Activated naive CD8-positive, alpha-beta T cell (primary cell): ENCODE measurements around the gene SDF2.
"Not testable (repeated sequence)": the region's sequence is repeated elsewhere in the genome, so short reads cannot be mapped to it uniquely, and the experiment has no call there.

Experiments
- H3K27ac Mint-ChIP-seq: one replicate; pipeline ENCODE4 v1.8.0; 2021; ENCODE audit warnings: mixed read lengths
- H3K27me3 Mint-ChIP-seq: one replicate; pipeline ENCODE4 v1.8.0; 2021; ENCODE audit warnings: mixed read lengths
- H3K36me3 Mint-ChIP-seq: one replicate; pipeline ENCODE4 v1.8.0; 2021; ENCODE audit warnings: mixed read lengths
- H3K4me1 Mint-ChIP-seq: one replicate; pipeline ENCODE4 v1.8.0; 2021; ENCODE audit warnings: low read depth, mixed read lengths
- H3K4me3 Mint-ChIP-seq: one replicate; pipeline ENCODE4 v1.8.0; 2021; ENCODE audit warnings: mild to moderate bottlenecking, mixed read lengths
- H3K9me3 Mint-ChIP-seq: one replicate; pipeline ENCODE4 v1.8.0; 2021; ENCODE audit warnings: low read depth, mixed read lengths

The SDF2 gene

DNA sequence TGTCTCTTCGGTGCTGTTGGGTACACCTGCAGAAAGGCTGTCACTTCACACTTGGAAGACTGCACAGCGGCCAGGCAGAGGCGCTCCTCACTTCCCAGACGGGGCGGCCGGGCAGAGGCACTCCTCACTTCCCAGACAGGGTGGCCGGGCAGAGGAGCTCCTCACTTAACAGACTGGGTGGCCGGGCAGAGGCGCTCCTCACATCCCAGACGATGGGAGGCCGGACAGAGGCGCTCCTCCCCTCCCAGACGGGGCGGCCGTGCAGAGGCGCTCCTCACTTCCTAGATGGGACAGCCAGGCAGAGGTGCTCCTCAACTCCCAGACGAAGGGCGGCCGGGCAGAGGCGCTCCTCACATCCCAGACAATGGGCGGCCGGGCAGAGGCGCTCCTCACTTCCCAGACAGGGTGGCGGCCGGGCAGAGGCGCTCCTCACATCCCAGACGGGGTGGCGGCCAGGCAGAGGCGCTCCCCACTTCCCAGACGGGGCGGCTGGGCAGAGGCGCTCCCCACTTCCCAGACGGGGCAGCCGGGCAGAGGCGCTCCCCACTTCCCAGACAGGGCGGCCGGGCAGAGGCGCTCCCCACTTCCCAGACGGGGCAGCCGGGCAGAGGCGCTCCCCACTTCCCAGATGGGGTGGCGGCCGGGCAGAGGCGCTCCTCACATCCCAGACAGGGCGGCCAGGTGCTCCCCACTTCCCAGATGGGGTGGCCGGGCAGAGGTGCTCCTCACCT lies 2.8 kb downstream of the SDF2 start:
- H3K27me3 Mint-ChIP-seq, H3K36me3 Mint-ChIP-seq, H3K4me3 Mint-ChIP-seq, H3K9me3 Mint-ChIP-seq, H3K27ac Mint-ChIP-seq: not testable (repeated sequence)
- peaks cover 41% of the 10 kb centered on the region for H3K4me1 Mint-ChIP-seq

DNA sequence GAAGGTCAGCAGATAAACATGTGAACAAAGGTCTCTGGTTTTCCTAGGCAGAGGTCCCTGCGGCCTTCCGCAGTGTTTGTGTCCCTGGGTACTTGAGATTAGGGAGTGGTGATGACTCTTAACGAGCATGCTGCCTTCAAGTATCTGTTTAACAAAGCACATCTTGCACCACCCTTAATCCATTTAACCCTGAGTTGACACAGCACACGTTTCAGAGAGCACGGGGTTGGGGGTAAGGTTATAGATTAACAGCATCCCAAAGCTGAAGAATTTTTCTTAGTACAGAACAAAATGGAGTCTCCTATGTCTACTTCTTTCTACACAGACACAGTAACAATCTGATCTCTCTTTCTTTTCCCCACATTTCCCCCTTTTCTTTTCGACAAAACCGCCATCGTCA lies 3.4 kb downstream of the SDF2 start:
- H3K4me3 Mint-ChIP-seq, H3K36me3 Mint-ChIP-seq, H3K9me3 Mint-ChIP-seq, H3K27ac Mint-ChIP-seq, H3K27me3 Mint-ChIP-seq: not testable (repeated sequence)
- peaks cover 36% of the 10 kb centered on the region for H3K4me1 Mint-ChIP-seq

GRCh38 chr17:28657756-28658155 lies 4.0 kb downstream of the SDF2 start:
- H3K36me3 Mint-ChIP-seq: peaks cover 5% of the 10 kb centered on the region
- no peaks in the 10 kb centered on the region for H3K27me3 Mint-ChIP-seq
- H3K9me3 Mint-ChIP-seq: no peaks in the 10 kb centered on the region
- no peak overlapping the region for H3K4me3 Mint-ChIP-seq
- peaks cover 34% of the 10 kb centered on the region for H3K4me1 Mint-ChIP-seq
- H3K27ac Mint-ChIP-seq: no peak overlapping the region

GRCh38 chr17:28655160-28655559 lies 6.5 kb downstream of the SDF2 start:
- no peak overlapping the region for H3K27ac Mint-ChIP-seq
- peaks cover 20% of the 10 kb centered on the region for H3K4me1 Mint-ChIP-seq
- H3K27me3 Mint-ChIP-seq: no peaks in the 10 kb centered on the region
- H3K4me3 Mint-ChIP-seq: no peak overlapping the region
- no peaks in the 10 kb centered on the region for H3K9me3 Mint-ChIP-seq
- H3K36me3 Mint-ChIP-seq: peaks cover 5% of the 10 kb centered on the region

DNA sequence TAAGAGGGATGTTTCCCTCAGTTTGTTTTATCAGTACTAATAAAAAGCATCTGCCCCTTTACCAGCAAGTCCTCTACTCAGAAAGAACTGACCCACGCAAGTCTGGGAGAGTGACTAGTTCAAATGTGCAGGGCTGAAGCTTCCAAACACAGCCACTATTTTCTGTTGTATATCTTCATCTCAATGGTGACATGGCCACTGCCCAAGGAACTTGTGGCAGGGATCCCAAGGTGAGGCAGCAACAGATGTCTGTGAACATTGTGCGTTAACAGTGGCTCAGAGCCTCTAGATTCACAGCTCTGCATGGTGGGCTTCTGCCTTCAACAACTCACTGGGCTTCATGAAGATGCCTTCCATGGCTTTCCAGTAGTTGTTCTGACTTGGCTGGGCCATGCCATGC lies 13.0 kb downstream of the SDF2 start:
- peaks cover 27% of the 10 kb centered on the region for H3K4me1 Mint-ChIP-seq
- peaks cover 3% of the 10 kb centered on the region for H3K36me3 Mint-ChIP-seq
- H3K27me3 Mint-ChIP-seq: no peaks in the 10 kb centered on the region
- H3K27ac Mint-ChIP-seq: no peak overlapping the region
- H3K4me3 Mint-ChIP-seq: no peak overlapping the region
- H3K9me3 Mint-ChIP-seq: no peaks in the 10 kb centered on the region

DNA sequence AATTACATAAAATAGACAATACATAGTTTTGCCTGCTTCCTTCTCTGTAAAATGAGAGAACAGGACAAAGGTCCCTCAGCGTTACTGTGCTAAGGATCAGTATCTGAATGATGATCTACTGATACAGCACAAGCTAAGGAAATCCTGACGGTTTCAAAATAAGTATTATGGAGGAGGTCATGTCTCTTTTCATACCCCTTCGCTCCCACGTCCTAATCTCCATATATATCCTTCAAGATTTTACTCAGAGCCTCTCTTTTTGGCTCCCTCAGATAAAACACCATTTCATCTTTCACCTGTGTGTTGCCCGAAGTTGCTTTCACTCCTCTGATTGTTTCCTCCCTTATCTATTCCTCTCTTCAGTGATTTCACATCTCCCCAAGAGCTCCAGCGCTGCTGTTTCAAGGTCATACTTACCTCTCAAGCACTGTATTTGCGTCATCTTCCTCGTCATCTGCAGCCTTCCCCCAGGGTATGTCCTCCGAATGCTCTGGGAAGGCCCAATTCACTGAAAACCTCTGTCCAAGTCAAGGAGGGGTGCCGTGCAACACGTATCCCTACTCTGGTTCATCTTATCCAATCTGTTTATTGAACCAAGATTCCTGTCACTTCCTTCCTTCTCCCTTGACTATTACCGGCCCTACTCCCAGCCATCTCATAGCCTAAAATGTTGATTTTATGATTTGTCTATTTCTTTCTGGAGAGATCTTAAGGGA lies 15.5 kb downstream of the SDF2 start:
- Mint-ChIP-seq H3K27me3 (no peaks in the 10 kb centered on the region), H3K4me3 (peak overlapping the region; percentile 83), H3K36me3 (peaks cover 5% of the 10 kb centered on the region), H3K4me1 (peaks cover 34% of the 10 kb centered on the region), H3K9me3 (no peaks in the 10 kb centered on the region), H3K27ac (peak overlapping the region; percentile 75)

- Mint-ChIP-seq H3K4me1 (peaks cover 34% of the 10 kb centered on the region), H3K36me3 (peaks cover 6% of the 10 kb centered on the region), H3K4me3 (peak overlapping the region; percentile 83), H3K27me3 (no peaks in the 10 kb centered on the region), H3K9me3 (no peaks in the 10 kb centered on the region), H3K27ac (peak overlapping the region; percentile 75)
These were observed 16.1 kb downstream of the SDF2 start for GRCh38 chr17:28645576-28645939.

DNA sequence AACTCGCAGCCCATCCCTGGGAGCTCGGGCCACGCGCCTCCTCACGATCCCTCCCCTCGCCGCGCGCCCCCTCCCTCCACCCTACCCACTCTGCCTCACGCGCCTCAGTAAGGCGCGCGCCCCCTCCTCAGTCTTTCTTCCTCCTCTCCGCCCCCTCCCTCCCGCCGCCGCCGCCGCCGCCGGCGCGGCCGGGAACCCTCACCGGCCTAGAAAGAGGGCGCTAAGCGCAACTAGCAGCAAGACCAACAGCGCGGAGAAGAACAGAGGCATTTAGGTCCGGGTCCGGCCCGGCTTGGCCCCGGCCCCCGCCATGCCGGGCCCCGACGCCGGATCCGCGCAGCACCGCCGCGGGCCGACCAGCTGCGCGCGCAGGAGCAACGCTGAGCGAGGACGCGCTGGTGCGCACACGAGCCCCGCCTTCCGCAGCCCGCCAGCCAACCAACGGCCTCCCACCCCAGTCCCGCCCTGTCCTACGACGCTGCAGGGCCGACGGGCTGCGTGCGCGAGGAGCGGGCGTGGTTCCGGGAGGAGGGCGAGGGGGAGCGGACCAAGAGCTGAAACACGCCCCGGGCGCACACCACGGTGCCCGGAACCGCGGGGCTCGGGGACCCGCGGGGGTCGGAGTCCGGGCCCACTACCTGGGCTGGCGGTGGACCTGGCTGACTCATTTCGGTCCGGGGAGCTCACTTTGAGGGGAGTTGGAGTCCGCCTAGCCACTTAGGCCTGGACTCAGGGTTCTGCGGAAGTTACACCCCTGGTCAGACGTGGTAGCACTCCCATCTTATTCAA lies 16.7 kb downstream of the SDF2 start, which contains the start of gene BLTP2:
BLTP2 (minus strand) TSS at position 372 of the 789 bp plus-strand sequence; CDS start at position 270, 102 bp downstream.
- H3K27ac Mint-ChIP-seq: peak within 1 kb of the TSS; percentile 90
- peaks cover 34% of the 10 kb centered on the region for H3K4me1 Mint-ChIP-seq
- no peaks in the 10 kb centered on the region for H3K9me3 Mint-ChIP-seq
- H3K36me3 Mint-ChIP-seq: peaks cover 9% of the 10 kb centered on the region
- H3K4me3 Mint-ChIP-seq: peak within 1 kb of the TSS; percentile 97
- H3K27me3 Mint-ChIP-seq: no peaks in the 10 kb centered on the region

DNA sequence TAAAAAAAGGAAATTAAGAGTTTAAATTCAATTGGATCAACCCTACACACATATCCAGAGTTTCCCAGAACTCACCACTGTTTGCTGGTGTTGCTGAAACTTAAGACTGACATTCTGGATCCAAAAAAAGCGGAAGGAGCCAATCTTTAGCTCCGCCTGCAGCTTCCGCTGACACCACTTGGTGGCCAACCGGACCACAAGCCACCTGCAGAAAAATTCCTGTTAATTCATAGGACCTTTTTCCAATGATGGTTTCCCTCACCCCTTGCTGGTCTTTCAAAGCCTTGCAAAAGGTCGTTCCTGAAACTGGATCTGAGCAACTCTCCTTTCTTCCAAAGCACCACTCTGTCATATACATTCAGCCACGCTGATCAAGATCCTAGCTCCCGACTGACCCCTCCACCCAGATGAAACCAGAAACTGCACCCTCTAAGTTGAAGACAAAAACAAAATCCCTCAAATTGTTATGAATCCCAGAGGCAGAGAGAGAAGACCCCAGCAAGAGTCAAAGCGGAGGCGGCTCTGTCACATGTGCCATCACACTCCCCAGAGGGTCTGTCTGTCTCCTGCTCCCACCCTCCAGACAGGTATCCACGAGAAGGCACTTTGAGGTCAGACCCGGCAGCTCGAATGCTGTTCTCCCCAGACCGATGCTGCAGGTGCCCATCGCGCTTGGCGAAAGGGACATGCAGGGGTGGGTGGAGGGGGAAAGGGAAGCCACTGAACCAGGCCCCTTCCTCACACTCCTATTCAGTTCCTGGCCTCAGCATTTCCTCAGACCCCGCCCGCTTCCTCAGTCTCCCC lies 17.5 kb downstream of the SDF2 start:
- peaks cover 9% of the 10 kb centered on the region for H3K36me3 Mint-ChIP-seq

GRCh38 chr17:28641579-28641978 lies 20.1 kb downstream of the SDF2 start:
- Mint-ChIP-seq H3K36me3 (peaks cover 9% of the 10 kb centered on the region), H3K4me3 (peak overlapping the region; percentile 23), H3K27ac (no peak overlapping the region), H3K9me3 (no peaks in the 10 kb centered on the region), H3K4me1 (peaks cover 41% of the 10 kb centered on the region), H3K27me3 (no peaks in the 10 kb centered on the region)

More for the DNA sequence above, 17.5 kb downstream of the SDF2 start:
- peak overlapping the region; percentile 90 for H3K27ac Mint-ChIP-seq
- H3K4me1 Mint-ChIP-seq: peaks cover 37% of the 10 kb centered on the region
- H3K27me3 Mint-ChIP-seq: no peaks in the 10 kb centered on the region
- no peaks in the 10 kb centered on the region for H3K9me3 Mint-ChIP-seq
- peak overlapping the region; percentile 97 for H3K4me3 Mint-ChIP-seq

DNA sequence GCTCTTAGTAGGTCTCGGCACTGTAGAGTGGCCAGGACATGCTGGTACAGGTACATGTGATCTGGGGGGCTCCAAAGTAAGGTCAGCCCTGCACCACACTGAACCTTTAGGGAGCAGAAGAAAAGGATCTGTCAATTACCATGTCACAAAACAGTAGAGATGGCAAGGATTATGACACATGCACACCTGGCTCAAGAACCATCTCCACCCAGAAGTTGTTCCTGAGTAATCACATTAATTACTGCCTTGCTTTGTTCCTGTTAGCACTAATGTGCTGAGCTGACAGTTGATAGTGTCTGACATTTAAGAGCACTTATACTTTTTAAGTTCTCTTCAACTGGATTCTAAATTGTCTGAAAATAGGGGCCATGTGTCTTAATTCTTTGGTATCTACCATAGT lies 26.2 kb downstream of the SDF2 start:
- no peak overlapping the region for H3K4me3 Mint-ChIP-seq
- peaks cover 27% of the 10 kb centered on the region for H3K4me1 Mint-ChIP-seq
- H3K36me3 Mint-ChIP-seq: peaks cover 7% of the 10 kb centered on the region
- H3K27ac Mint-ChIP-seq: no peak overlapping the region
- no peaks in the 10 kb centered on the region for H3K27me3 Mint-ChIP-seq
- H3K9me3 Mint-ChIP-seq: no peaks in the 10 kb centered on the region

DNA sequence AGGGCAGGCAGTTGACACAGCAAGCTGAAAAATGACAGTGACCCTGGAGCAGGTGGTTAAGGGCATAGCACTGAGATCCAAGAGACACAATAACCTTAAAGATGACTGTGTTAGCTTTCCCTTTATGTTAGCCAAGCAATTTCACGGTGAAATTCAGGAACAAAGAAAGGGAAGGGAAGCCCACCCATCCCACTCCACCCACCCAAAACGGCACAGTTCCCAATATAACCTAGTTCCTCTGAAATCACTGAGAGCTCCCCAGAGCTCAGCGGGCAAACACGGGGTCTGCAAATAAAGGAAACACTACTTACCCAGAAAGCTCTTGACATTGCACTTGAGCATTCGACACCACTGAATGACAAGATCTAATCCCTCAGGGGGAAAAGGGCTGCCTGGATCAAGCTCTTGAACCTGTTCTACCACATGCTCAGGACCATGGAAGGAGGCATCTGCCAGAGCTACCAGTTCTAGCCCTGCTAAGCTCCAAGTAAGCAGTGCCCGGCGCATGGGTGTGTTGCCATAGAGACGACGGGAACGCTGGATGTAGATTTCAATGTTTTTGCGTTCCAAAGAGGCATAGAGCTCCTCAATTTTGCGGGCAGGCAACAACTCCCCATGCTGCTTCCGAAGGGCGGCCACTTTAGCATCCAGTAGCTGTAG lies 27.4 kb downstream of the SDF2 start:
- Mint-ChIP-seq H3K36me3 (peaks cover 5% of the 10 kb centered on the region), H3K4me3 (no peak overlapping the region), H3K4me1 (peaks cover 26% of the 10 kb centered on the region), H3K27me3 (no peaks in the 10 kb centered on the region), H3K9me3 (no peaks in the 10 kb centered on the region), H3K27ac (no peak overlapping the region)

- H3K36me3 Mint-ChIP-seq: no peaks in the 10 kb centered on the region
- H3K4me1 Mint-ChIP-seq: peaks cover 3% of the 10 kb centered on the region
- no peaks in the 10 kb centered on the region for H3K9me3 Mint-ChIP-seq
- no peaks in the 10 kb centered on the region for H3K27me3 Mint-ChIP-seq
- no peak overlapping the region for H3K4me3 Mint-ChIP-seq
- no peak overlapping the region for H3K27ac Mint-ChIP-seq
These were observed 34.9 kb downstream of the SDF2 start for GRCh38 chr17:28626818-28627217.

GRCh38 chr17:28624148-28624547 lies 37.6 kb downstream of the SDF2 start:
- no peak overlapping the region for H3K4me3 Mint-ChIP-seq
- peaks cover 3% of the 10 kb centered on the region for H3K4me1 Mint-ChIP-seq
- H3K27me3 Mint-ChIP-seq: no peaks in the 10 kb centered on the region
- H3K36me3 Mint-ChIP-seq: no peaks in the 10 kb centered on the region
- H3K9me3 Mint-ChIP-seq: no peaks in the 10 kb centered on the region
- no peak overlapping the region for H3K27ac Mint-ChIP-seq
